ENCODE results near the gene RFTN2. TPM values are rescaled to one million over a fixed set of nuclear protein-coding genes. Genes with fewer than 3 reads are reported as not detected.

The RFTN2 gene
- total RNA-seq, 1 experiment from 2014 or later, result 5.8 TPM

DNA sequence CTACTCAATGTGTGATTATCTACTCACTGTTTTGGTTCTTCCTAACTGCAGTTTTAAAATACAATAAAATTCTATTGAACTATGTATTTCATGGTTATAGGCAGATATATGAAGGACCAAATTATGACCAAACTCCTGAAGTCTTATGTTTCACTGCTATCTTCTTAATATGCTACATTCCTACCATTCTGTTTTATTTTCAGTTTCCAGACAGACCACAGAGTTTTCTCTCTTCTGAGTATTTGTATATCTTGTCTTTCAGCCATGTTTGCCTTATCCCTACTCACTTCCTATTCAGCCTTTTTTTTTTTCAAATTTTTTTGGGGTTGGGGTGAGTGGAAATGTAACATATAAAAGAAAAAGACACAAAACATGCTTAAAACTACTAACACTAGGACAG, 6.3 kb downstream of the RFTN2 start:
- no TSS peak for BruUV-seq (replicated peaks)
- H3K27me3 ChIP-seq (replicated peaks; ENCODE audit: insufficient read depth, low read depth, low read length, poor library complexity), result no peaks in the 10 kb centered on the region
- DNase-seq (ENCODE audit: low spot score), result no peak
- H3K4me1 ChIP-seq (ENCODE audit: insufficient read depth, low read length, poor library complexity, severe bottlenecking), result no peaks in the 10 kb centered on the region
- no peak overlapping the region for H3K4me3 ChIP-seq (ENCODE audit: low read depth, low read length, poor library complexity, severe bottlenecking)
- TF ChIP-seq, protein P1, sequence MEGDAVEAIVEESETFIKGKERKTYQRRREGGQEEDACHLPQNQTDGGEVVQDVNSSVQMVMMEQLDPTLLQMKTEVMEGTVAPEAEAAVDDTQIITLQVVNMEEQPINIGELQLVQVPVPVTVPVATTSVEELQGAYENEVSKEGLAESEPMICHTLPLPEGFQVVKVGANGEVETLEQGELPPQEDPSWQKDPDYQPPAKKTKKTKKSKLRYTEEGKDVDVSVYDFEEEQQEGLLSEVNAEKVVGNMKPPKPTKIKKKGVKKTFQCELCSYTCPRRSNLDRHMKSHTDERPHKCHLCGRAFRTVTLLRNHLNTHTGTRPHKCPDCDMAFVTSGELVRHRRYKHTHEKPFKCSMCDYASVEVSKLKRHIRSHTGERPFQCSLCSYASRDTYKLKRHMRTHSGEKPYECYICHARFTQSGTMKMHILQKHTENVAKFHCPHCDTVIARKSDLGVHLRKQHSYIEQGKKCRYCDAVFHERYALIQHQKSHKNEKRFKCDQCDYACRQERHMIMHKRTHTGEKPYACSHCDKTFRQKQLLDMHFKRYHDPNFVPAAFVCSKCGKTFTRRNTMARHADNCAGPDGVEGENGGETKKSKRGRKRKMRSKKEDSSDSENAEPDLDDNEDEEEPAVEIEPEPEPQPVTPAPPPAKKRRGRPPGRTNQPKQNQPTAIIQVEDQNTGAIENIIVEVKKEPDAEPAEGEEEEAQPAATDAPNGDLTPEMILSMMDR (conservative IDR thresholded peaks at IDR 0.05; ENCODE audit: low read depth, low read length), result no peak
- TF ChIP-seq EZH2 (IDR thresholded peaks at IDR 0.05; ENCODE audit: borderline replicate concordance, low read depth, low read length, poor library complexity, severe bottlenecking), result no peak
- intact Hi-C loops (cut with micrococcal nuclease; ENCODE audit: unreplicated experiment), result no loop called here
- H3K36me3 ChIP-seq (ENCODE audit: insufficient read depth, low read length, poor library complexity, severe bottlenecking), result no peaks in the 10 kb centered on the region
- no peak overlapping the region for H3K27ac ChIP-seq (ENCODE audit: low read depth, low read length, poor library complexity, severe bottlenecking)
- CTCF ChIA-PET, result no interaction called here
- H3K9me3 ChIP-seq (ENCODE audit: low read depth, low read length, poor library complexity, severe bottlenecking), result peaks cover 13% of the 10 kb centered on the region
- POLR2A ChIA-PET (ENCODE audit: low non-redundant PET), result no interaction called here

DNA sequence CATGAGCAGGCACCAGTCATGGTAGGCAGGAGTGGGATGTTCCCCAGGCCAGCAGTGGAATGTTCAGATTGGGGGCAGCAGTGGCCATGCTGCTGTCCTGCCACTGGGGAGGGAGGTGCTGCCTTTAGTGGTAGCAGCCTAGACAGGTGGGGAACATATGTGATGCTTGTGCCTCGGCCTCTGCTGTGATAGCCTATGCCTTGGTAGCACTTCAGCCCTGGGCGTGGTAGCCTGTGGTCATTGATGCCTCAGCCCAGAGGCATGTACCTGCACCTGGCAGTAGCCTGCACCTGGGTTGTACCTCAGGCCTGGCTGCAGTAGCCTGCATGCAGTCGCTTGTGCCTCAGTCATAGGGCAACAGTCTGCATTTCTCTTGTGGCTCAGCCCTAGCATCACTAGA, 7.1 kb downstream of the RFTN2 start:
- intact Hi-C loops (cut with micrococcal nuclease; ENCODE audit: unreplicated experiment), result no loop called here
- H3K4me3 ChIP-seq (ENCODE audit: low read depth, low read length, poor library complexity, severe bottlenecking), result no peak overlapping the region
- H3K4me1 ChIP-seq (ENCODE audit: insufficient read depth, low read length, poor library complexity, severe bottlenecking), result no peaks in the 10 kb centered on the region
- peaks cover 13% of the 10 kb centered on the region for H3K9me3 ChIP-seq (ENCODE audit: low read depth, low read length, poor library complexity, severe bottlenecking)
- no TSS peak for BruUV-seq (replicated peaks)
- no peak for TF ChIP-seq EZH2 (IDR thresholded peaks at IDR 0.05; ENCODE audit: borderline replicate concordance, low read depth, low read length, poor library complexity, severe bottlenecking)
- TF ChIP-seq, protein P1 (conservative IDR thresholded peaks at IDR 0.05; ENCODE audit: low read depth, low read length), result no peak
- H3K27me3 ChIP-seq (replicated peaks; ENCODE audit: insufficient read depth, low read depth, low read length, poor library complexity), result no peaks in the 10 kb centered on the region
- H3K36me3 ChIP-seq (ENCODE audit: insufficient read depth, low read length, poor library complexity, severe bottlenecking), result no peaks in the 10 kb centered on the region
- ChIA-PET CTCF (no interaction called here), POLR2A (ENCODE audit: low non-redundant PET) (no interaction called here)
- H3K27ac ChIP-seq (ENCODE audit: low read depth, low read length, poor library complexity, severe bottlenecking), result no peak overlapping the region
- DNase-seq (ENCODE audit: low spot score), result no peak

DNA sequence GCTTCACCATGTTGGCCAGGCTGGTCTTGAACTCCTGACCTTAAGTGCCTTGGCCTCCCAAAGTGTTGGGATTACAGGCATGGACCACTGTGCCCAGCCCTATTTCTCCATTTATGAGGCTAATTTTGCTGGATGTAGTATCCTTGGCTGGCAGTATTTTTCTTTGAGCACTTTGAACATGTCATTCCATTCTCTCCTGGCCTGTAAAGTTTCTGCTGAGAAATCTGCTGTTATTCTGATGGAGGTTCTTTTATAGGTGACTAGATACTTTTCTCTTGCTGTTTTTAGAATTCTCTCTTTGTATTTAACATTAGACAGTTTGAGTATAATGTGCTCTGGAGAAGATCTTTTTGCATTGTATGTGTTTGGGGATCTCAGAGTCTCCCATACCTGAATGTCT, 9.1 kb downstream of the RFTN2 start:
- H3K27me3 ChIP-seq (replicated peaks; ENCODE audit: insufficient read depth, low read depth, low read length, poor library complexity), result no peaks in the 10 kb centered on the region
- no peaks in the 10 kb centered on the region for H3K36me3 ChIP-seq (ENCODE audit: insufficient read depth, low read length, poor library complexity, severe bottlenecking)
- no peak overlapping the region for H3K27ac ChIP-seq (ENCODE audit: low read depth, low read length, poor library complexity, severe bottlenecking)
- ChIA-PET POLR2A (ENCODE audit: low non-redundant PET) (no interaction called here), CTCF (no interaction called here)
- intact Hi-C loops (cut with micrococcal nuclease; ENCODE audit: unreplicated experiment), result no loop called here
- H3K4me3 ChIP-seq (ENCODE audit: low read depth, low read length, poor library complexity, severe bottlenecking), result no peak overlapping the region
- BruUV-seq (replicated peaks), result no TSS peak
- DNase-seq (ENCODE audit: low spot score), result no peak
- TF ChIP-seq, protein P1 (conservative IDR thresholded peaks at IDR 0.05; ENCODE audit: low read depth, low read length), result no peak
- TF ChIP-seq EZH2 (IDR thresholded peaks at IDR 0.05; ENCODE audit: borderline replicate concordance, low read depth, low read length, poor library complexity, severe bottlenecking), result no peak
- peaks cover 13% of the 10 kb centered on the region for H3K9me3 ChIP-seq (ENCODE audit: low read depth, low read length, poor library complexity, severe bottlenecking)
- no peaks in the 10 kb centered on the region for H3K4me1 ChIP-seq (ENCODE audit: insufficient read depth, low read length, poor library complexity, severe bottlenecking)
